GM21447 (cell line): ENCODE results near the gene CNGA3.

Experiments used
- ATAC-seq: cut with Tn5 transposase; IDR thresholded peaks from one replicate; pipeline ENCODE4 v1.9.1; 2021; ENCODE audit not compliant: unreplicated experiment

Gene CNGA3

DNA sequence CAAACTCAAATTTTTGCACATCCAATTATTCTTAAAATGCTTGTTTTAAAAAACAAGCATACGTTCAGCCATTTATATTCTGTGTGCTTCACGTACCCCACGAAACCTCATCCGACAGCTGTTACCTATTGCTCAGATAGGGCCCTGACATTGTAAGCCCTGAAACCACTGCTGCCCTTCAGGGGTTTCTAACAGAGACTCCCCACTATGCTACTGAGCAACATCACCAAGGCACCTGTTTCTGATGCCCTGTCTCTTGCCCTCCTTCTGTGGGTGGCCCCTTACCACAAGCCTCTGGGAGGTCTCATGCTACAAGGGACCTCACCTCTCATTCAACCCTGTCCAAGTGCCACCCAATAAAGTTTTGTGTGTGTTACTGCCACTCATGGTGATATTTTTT is 18.5 kb upstream of the CNGA3 start:
- no peak for ATAC-seq

DNA sequence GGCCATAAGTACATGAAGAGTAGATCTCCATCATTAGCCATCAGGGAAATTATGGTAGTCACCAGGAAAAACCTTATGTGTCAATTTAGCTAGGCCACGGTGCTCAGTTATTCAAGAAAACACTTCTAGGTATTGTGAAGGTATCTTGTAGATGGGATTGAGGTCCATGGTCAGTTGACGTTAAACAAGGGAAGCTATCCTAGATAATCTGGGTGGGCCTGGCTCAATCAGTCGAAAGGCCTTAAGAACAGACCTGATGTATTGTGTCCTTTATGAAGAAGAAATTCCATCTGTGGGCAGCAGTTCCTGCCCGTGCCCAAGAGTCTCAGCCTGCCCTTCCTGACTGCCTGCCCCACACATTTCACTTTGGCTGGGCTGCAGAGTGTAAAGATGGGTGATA is 16.7 kb upstream of the CNGA3 start:
- no peak for ATAC-seq

DNA sequence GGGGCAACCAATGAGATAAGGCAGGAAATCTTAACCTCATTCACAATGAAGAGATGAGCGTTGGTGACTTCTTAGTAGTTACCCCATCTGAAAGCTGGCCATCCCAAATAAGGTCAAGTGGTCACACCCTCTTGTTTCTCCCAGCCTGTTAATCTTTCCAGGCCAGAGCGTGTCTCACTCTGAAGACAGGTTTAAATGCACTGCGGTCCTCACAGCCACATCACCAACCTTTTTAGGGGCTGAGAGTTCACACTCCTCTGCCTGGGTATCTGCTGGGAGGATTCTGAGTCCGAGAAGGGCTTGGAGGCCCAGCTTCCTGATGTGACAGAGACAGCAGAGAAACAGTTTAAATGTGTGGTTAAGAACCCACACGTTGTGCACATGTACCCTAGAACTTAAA is 13.3 kb upstream of the CNGA3 start:
- ATAC-seq: no peak

GRCh38 chr2:98333922-98334321 is 12.3 kb upstream of the CNGA3 start:
- ATAC-seq: no peak

- ATAC-seq: no peak
Measured at GRCh38 chr2:98334439-98335078, 11.7 kb upstream of the CNGA3 start.

DNA sequence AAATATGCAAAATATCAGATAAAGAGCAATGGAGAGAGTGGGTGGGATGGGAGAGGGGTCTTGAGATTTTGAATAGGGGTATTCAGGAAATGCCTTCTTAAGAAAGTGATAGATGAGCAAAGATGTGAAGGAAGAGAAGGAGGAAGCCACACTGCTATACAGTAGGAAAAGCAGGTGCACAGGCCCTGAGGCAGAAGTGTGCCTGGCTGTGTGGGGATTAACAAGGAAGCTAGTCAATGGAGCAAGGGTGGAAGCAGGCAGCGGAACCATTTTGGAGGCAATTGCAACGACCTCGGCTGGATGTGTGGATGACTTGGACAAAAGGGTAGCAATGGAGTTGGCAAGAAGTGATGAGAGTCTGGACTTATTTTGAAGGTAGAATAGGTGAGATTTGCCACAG is 11.0 kb upstream of the CNGA3 start:
- ATAC-seq: no peak

- ATAC-seq: no peak
Measured at GRCh38 chr2:98341241-98341640, 5.0 kb upstream of the CNGA3 start.

- ATAC-seq: no peak
Measured at GRCh38 chr2:98343285-98343684, 3.0 kb upstream of the CNGA3 start.

DNA sequence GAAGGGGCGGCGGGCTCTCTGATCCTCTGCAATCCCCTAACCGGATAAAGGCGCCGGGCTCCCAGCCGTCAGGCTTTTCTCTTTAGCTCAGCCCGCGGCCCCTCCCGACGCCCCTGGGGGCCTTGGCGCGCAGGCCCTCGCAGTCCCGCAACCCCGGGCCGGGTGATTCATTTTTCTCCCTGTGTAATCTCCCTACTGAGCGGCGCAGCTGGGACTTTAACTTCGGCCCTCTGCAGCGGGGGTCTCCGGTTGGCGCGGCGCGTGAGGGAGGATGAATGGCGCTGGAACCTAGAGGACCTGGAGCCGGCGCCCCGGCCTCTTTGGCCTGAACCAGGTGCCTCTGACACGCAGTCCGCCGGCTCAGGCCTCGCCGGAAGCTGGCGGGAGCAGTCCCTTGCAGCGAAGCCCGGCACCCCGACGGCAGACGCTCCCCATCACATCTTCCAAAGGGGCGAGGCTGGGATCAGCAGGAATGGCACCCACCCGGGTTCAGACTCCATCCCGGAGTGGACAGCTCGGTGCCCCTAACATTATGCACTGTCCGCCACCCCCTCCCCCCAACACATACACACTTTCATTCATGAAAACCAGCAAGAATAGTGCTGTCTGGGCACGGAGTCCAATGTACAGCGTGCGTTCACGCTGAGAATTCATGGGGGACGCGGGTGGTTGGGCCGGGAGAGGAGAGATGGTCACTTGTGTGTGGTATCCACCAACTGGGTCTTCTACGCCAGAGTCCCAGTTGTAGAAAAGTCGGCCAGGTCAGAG is 1.2 kb downstream of the CNGA3 start:
- no peak for ATAC-seq

DNA sequence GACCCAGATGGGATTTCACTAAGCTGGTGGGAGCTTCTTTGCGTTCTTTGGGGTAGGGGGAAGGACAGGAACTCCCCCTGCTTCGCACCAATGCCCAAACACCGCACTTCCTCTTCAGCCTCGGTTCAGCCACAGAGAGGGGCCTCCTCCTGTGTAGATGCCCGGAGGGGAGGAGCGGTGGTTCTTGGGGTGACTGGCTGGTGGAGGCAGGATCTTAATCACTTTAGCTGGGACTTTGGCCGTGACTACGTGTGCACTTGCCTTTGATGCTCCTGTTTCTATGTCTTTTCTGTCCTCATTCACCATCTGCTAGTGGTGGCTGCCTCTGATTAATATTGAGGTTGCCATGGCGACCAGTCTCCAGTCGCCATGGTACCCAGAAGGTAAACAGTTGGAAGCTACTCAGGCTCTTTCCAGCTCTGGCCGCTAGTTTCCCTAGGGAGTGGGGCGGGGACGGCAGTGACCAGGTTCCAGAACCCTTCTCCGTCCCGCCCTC is 1.9 kb downstream of the CNGA3 start:
- no peak for ATAC-seq

- no peak for ATAC-seq
Measured at GRCh38 chr2:98350411-98350810, 4.2 kb downstream of the CNGA3 start.

GRCh38 chr2:98355881-98356280 is 9.6 kb downstream of the CNGA3 start:
- no peak for ATAC-seq

- ATAC-seq: no peak
Measured at GRCh38 chr2:98356729-98357128, 10.5 kb downstream of the CNGA3 start.

GRCh38 chr2:98357849-98358248 is 11.6 kb downstream of the CNGA3 start:
- no peak for ATAC-seq

GRCh38 chr2:98359986-98360385 is 13.7 kb downstream of the CNGA3 start:
- ATAC-seq: no peak

GRCh38 chr2:98367721-98368120 is 21.5 kb downstream of the CNGA3 start:
- ATAC-seq: no peak

- ATAC-seq: no peak
Measured at GRCh38 chr2:98369710-98370239, 23.5 kb downstream of the CNGA3 start.

- no peak for ATAC-seq
Measured at GRCh38 chr2:98372121-98372520, 25.9 kb downstream of the CNGA3 start.

DNA sequence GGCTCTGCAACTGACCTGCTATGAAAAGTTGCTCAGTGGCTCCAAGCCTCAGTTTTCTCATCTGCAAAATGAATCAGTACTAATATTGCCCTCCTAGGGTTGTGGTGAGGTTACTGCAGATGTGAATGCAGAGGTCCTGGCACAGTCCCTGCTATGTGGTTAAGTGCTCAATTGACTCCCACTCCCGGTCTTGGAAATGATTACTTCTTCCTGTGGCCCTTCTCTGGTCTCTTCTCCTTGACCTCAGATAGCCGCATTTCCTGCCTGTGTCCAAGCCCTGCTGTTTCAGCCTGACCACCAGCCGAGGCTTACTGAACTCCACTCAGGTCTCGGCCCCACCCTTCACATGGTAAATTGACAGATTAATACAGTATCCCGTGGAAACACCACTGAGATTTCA is 26.3 kb downstream of the CNGA3 start:
- no peak for ATAC-seq

GRCh38 chr2:98374286-98374685 is 28.0 kb downstream of the CNGA3 start:
- ATAC-seq: no peak

DNA sequence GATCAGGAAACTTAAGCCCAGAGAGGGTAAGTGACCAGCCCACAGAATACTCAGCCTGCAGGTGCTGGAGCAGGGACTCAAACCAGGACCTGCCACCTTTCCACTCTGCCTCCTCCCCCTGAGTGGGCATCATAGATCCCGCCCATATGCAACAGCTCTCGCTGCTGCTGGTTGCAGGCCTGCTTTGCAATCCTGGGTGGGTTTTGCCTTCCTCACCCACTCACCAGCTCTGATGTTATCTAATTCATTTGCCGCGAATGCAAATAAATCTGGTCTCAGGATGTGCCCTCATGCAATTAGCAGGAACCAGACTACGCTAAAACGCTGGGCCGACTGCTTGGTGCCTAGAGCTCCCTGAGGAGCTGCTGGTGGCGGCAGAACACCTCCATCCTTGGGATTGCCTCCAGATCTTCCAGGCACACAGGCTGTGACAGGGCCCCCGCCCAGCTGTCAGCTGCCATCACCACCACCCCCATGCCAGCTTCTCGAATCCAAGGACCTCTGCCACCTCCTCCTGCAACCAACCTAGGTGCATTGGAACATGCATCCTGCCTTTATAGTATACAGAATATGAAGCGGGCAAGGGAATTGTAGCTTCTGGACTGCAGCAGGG is 28.8 kb downstream of the CNGA3 start:
- no peak for ATAC-seq
